ELF-1 (cell line): ENCODE data around the gene VWF.

Source experiments
- DNase-seq: peaks from one replicate; pipeline ENCODE4 v3.0.0-alpha.2; 2016; ENCODE audit warnings: low read depth, low spot score

VWF gene

DNA sequence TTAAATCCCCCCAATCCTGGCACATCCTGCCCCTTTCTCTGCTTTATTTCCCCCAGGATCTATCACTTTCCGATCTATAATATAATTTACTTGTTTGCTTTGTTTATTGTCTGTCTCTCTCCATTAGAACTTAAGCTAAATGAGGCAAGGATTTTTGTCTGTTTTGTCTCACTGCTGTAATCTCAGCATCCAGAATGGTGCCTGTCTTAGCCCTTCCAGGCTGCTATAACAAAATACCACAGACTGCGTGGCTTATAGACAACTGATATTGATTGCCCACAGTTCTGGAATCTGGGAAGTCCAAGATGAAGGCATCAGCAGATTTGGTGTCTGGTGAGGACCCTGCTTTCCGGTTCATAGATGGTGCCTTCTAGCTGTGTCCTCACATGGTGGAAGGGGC, 65.2 kb downstream of the VWF start:
- no peak for DNase-seq

DNA sequence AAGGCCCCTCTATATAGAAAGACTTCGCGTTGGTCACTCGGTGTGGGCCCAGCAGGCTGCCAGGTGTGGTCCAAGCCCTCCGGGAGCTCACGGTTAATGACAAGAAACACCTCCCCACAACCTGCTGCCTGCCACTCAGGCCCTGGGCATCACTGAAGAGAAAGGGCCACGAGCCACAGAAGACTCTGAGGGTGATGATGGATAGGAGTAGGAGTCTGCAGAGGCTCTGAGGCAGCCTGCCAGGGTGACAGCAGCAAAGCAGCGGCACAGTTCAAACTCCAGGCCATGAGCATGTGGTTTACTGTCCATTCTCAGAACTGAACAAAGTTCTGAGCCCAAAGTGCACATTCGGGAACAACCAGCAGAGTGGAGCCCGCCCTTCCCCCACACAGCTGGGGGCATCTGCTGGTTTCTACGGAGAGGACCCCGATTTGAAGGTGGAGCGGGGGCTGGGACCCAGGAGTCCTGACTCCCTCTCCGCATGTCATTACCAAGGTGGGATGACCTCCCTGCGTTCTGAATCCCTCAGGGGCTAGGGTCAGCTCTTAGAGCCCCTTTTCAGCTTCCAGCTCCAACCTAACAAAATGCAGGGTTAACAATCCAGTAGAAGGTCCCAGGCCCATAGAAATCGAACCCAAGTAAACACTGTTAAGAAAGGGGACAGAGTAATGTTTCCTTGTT, 65.8 kb downstream of the VWF start:
- DNase-seq = peak; percentile 12

DNA sequence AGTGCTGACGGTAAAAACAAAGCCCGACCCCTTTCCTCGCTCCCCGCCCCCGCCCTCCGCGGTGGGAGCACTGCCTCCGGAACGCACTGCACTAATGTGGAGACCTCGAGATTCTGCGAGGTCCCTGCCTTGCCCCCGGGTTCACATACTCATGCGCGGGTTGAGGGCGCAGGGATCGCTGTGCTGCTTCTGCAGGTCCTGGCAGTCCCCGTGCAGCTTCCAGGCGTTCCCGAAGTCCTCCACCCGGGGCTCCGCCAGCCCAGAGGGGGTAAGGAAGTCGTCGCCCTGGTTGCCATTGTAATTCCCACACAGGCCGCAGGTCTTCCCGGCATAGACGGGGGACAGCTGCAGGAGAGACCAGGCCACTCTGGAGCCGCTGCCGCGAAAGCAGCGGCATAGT, 66.8 kb downstream of the VWF start:
- DNase-seq = peak; percentile 88

DNA sequence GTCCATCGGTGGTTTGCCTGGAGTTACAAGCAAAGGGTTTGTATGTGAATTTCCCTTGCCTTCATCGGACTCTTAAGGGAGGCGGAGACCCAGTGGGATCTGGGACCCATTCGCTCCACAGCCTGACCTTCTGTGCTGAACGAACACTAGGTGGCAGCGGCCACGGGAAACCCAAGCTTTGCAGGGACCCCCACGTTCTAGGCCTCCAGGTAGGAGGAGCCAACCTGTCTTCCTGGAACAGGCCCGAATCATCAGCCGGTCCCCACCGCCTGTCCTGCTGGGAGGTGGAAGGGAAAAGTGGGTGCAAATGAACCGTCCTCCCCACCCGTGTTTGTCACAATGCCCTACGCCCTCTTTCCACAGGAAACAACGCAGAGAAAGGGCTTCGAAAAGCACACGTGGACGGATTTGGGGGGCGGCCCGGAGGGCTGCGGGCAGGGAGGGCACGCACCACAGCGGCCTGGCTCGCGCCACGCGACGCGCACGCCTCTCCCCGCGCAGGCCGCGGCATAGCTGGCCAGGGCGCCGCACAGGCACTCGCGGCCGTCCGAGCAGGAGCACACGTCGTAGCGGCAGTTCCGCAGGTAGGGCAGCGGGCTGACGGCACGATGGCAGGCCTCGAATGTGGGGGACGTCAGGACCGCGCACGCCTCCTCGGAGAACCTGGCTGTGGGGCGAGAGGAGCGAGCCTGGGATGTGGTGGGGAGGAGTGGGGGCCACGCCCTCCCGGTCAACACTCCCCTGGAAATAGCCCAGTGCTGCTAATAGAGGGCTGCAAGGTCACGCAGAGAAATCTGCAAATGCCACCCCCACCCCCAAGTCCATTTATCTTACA, 67.8 kb downstream of the VWF start:
- peak; percentile 72 for DNase-seq

DNA sequence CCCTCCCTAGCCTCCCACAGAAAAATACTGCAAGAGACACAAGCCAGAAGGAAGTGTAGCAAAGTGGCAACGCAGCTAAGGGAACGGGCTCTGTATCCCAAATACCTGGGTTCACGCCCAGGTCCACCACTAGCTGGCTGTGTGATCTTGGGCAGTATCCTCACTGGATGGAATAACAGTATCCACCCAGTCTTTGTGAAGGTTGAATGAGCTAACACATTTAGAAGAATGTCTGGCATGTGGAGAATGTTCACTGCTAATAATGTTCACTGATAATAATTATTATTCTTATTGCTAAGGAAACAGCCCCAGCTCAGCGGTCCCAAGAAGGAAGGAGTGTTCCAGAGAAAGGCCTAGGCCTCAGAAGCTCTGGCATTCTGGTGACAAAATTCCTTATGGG, 70.9 kb downstream of the VWF start:
- no peak for DNase-seq

DNA sequence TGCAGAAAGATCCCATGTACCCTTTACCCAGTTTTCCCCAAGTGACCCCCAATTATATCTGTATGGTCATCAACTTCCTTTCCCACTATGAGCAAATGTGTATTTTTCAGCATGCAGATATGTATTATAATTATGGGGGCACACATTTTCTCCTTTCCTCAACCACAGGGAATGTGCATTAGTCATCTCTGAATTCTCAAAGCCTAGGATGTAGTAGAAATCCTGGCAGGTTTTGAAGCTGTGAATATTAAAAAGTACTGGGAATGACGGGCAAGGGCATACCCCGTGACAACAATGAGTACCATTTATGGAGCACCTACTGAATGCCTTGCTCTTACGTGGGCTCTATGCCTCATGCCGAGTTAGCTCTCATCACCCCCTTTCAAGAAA, 71.5 kb downstream of the VWF start:
- no peak for DNase-seq

DNA sequence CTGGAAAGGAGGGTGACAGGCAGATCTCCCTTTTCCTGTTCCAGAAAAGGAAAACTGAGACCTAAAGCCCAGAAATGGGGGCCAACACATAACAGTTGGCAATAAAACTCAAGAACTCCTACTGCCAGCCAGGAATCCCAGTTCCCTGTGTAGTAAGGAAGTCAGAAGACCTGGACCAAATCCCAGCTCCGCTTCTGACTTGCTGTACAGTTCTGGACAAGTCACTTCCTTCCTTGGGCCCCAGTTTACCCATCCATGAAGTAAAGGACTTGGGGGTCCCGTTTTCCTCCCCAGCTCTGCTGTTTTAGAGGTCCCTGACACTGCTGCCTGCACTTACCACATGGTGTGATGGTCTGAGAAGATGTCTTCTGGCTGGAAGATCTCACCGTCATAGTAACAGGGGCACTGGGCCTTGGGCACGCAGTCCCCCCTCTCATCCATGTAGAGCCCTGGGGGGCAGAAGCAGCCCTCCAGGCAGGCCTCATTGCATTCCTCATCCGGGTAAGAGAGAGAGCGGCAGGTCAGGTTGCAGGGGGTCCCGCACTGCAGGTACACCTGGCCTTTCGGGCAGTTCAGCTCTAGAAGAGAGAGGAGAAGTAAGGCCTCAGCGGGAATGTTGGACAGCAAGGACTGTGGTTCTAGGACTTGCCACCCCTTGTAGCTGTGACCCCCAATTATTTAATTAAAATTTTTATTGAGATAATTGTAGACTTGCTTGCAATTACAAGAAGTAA, 72.1 kb downstream of the VWF start:
- no peak for DNase-seq

DNA sequence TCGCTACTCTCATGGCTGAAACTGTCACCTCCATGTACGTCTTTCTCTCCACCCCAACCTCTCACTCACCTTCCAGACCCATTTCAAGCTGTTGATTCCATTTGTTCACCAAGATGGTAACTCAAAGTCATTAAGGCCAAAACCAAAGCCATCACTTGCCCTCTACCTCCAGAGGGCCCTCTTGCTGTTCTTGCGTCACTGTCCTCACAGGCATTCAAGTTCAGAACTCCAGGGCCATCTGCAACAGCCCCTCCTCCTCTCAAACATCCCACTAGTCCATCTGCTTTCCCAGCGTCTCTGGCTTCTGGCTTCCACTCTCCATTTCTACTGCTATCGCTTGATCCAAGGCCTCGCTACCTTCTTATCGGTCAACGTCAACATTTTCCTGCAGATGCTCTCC, 74.5 kb downstream of the VWF start:
- DNase-seq = no peak

DNA sequence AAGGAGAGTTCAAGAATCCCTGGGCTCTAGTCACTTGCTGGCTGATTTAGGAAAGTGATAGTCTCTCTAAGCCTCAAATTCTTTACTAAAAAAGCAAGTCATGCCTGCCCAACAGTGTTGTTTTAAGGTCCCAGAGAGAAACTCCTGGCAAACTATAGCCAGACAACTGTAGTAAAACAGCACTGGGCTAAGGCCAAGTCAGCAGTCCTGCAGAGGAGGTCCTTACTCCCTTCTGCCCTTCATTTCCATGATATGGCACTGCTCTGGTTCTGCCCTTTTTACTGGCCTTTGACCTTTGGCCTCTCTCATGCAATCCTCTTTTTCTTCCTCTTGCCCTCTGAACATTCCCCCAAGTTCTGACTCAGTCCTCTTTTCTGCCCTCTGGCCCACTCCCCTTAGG, 74.9 kb downstream of the VWF start:
- no peak for DNase-seq

DNA sequence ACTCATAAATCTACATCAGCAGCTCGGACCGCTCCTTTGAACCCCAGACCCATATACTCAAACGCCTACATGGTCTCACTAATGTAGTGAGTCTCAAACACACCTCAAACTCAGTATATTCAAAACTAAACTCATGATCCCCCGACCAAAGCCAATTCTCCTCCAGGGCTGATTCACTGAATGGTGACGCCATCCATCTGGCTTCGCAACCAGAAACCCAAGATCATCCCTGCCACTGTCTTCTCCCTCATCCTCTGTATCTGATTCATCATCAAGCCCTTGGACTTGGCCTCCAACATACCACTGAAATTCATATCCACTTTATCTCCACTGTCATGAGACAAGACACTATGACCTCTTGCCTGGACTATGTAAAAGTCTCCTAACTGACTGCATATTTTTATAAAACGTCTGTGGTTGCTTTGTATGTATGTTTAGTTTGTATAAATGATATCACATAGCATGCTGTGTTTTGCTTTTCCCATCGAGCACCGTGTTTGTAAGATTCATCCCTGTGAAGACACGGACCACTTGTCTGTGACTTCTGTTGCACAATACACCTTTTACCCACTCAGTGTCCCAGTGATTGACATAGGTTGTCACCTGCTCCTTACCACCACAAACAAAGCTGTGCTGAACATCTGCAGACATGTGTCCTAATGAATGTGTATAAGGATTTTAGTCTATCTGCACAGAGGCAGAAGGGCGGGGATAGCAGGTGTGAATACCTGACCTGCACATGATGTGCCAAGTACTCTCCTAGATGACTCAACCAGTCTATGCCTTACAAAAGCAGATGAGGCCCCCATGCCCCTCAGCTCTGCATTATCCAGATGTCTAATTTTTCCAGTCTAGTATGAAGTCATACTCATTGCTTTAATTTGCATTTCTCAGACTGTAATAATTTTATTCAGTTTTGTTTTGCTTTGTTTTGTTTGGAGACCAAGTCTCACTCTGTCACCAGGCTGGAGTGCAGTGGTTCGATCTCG, 76.9 kb downstream of the VWF start:
- no peak for DNase-seq

DNA sequence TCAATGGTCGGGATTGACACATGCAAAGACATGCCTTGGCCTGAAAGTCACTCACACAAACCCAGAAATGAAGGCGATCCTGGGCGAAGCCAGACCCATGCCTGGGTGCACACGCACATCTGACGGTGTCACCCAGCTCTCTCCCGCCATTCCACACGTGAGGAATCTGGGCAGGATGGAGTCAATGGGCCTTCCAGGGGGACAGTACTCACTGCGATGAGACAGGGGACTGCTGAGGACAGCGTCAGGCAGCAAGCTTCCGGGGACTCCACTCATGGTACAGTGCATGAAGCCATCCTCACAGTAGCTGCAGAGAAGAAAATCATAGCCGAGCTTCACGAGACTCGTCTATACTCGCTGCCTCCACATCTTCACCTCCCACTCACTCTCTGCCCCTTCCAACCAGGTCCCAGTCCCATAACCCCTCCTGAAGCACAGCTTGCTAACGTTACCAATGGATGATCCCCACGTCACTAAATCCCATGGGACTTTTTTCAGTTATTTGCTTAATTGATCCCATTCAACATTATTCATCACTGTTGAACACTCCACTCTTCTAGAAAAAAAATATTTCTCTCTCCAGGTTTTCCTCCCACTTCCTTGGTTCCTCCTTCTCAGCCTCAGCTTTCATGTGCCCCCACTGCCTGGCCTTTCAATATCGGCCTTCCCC, 77.8 kb downstream of the VWF start:
- DNase-seq = no peak

DNA sequence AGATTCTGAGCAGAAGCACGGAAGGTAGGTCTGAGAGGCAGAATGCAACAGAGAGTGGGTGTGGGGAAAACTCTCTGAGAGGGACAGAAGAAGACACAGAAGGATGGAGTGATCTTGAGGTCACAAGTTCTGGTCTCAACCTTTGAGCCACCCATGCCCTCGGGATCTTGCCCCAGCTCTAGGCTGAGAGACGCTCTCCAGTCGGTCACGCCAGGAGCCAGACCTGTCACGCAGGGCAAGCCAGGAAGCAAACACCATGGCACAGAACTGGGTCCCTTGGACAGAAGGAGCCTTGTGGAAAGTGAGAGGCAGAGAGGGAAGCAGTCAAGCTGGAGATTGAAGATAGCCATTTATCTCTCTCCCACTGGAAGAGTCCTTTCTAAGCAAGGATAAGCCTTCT, 79.0 kb downstream of the VWF start:
- DNase-seq = no peak

DNA sequence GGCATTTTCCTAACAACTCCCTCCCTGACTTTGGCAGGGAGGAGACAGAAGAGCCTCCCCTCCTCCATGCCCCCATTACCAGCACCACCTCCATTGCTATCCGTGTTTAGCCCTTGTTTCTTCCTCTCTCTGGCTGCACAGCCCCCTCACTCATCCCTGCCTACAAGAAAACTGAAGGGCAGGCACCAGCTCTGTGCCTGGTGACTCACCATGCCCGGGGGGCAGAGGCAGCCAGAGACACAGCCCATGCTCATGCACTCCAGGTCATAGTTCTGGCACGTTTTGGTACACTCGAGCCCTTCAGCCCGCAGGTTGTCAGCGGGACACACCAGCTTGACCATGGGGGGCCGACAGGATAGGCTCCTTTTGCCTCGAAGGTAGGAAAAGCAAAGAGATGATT, 80.4 kb downstream of the VWF start:
- DNase-seq = peak; percentile 60

DNA sequence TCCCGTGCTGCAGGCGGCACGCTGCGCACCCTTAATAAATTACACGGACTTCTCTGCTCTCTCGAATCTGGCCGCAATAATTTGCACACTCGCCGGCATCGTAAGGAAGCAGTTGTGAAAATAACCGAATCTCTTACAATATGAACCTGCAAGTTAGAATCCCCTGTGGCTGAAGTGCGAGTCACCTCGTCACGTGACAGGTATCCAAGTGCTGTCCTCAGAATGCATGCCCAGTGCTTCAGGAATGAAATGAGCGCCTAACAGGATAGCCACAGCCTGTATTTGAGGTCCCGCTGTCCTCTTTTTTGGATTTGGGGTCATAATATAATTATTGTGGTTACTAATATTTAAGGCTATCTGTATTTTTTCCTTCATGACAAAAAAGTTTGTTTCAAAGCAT, 82.0 kb downstream of the VWF start:
- no peak for DNase-seq

DNA sequence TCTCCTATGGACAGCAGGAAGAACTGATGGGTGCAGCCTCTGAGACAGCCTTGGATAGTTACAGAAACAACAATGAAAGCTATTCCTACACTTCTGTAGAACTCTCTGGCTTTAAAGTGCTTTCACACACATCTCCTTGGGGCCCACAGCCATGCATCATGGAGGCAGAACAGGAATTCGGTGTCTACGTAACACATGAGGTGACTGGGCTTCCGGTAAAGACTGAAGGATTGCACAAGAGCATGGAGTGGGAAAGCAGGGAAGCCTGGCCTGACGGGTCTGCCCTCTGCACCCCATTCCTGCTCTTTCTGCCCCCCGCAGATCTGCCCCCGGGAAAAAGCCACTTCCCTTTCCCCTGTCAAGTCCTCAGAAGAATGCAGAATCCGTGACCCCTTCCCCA, 82.6 kb downstream of the VWF start:
- no peak for DNase-seq

DNA sequence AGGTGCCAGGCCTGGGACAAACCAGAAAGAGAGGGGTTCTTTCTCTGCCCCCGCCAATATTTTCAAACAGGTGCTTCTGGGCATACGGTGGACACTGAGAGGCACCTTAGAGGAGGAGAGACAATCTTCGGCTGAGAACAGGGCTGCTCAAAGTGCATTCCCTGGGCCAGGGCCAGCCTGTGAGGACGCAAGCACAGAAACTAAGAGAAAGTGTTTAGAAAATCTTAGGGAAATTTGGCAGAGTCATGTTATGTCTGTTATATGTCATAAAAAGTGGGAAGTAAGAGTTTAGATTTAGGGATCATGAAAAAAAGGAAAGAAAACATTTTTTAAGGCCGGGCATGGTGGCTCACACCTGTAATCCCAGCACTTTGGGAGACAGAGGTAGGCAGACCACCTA, 83.7 kb downstream of the VWF start:
- no peak for DNase-seq

DNA sequence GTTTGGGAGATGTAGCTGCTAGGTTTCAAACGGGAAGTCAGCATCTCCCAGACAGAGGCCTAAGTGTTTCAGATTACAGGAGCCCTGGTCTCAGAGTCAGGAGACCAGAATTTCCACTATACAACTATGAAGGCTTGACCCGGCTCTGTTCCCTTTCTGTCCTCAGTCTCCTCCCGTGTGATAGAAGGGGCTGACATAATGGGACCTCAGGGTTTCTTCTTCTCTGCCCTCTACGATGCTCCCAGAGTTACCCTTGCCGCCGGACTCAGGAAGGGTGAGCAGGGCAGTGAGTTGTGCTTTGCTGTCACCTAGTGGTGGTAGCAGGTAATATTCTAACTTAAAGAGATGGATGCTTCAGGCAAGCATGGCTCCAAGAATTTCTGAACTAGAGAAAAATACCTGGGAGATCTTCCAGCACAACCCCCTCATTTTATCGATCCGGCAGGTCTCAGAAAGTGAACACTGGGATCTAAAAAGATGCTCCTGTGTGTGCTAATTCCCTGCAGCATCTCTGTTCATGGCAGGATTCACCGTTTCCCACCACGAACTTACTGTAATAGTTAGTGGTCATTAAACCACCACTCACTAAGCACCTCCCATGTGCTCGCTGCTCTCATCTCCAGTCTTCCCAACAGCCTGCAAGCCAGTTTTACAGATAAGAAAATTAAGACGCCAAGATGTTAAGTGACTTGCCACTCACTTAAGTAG, 84.4 kb downstream of the VWF start:
- DNase-seq = peak; percentile 81

DNA sequence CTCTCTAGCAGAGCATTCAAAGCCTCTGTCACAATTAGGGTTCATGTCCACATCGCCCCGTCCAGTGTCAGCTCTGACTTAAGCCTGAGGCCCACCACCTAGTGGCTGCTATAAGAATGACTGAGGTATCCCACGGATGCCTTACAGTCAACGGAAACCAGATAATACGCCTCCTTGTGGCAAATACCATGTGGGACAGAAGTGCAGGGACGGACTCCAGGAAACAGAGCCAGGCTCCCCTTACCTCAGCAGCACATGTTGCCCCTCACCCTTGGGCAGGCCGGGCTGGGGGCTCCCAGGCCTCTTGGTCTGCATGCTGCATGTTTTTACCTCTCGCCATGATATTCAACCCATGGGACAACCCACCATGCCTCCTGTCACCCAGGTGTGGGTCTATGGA, 86.3 kb downstream of the VWF start:
- DNase-seq = peak; percentile 91

DNA sequence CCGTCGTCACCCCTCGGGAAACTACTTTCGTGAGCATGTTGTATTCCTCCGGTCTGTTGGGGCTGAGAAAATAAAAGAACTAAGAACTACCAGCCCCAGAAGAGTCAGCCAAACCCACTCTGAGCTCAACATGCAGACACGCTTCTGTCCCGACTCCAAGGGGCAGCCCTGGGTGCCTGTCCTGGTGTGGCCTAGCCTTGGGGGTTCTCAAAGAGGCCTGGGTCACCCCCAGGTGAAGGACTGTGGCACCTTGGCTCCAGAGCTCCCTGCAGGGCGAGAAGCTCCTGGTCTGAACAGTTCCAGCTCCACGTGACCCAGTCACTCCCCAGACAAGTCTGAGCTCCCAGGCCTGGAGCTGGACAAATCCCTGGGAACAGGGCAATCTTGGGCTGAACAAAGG, 87.0 kb downstream of the VWF start:
- DNase-seq = no peak

DNA sequence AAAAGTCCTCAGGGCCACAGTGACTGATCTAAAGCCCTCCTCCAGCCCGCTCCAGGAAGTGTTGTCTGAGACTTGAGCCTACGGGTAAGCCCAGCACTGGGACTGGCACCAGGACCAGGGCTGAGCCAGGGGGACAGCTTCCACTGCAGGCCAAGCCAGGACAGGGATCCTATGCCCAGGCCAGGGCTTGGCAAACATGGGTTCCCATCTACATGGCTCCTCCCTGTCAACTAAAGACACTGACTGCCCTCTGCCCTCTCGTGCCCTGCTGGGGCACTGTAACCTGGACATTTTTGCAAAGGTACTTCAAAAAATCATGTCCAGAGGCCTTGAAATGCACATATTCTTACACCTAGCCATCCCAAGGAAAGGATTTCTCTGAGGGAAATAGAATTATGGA, 88.0 kb downstream of the VWF start:
- no peak for DNase-seq
